ENCODE data around the gene CDC14B.

The CDC14B gene

GRCh38 chr9:96554801-96555566 is 64.7 kb downstream of the CDC14B start:
- no peak for DNase-seq

GRCh38 chr9:96554326-96554725 is 65.3 kb downstream of the CDC14B start:
- H3K4me1 ChIP-seq (ENCODE audit: low read length), result no peaks in the 10 kb centered on the region
- no peak overlapping the region for H3K4me3 ChIP-seq (ENCODE audit: low read length)

More at GRCh38 chr9:96554801-96555566, 64.7 kb downstream of the CDC14B start:
- no peaks in the 10 kb centered on the region for H3K79me2 ChIP-seq (ENCODE audit: low read length)
- H3K9me3 ChIP-seq (replicated peaks; ENCODE audit: insufficient read depth, low read length), result no peaks in the 10 kb centered on the region
- no peak overlapping the region for H3K9ac ChIP-seq (ENCODE audit: low read length)
- H3K4me1 ChIP-seq (ENCODE audit: low read length), result no peaks in the 10 kb centered on the region
- H3K27ac ChIP-seq (ENCODE audit: low read length), result no peak overlapping the region
- H3K27me3 ChIP-seq (replicated peaks; ENCODE audit: insufficient read depth, low read length), result no peaks in the 10 kb centered on the region
- no peaks in the 10 kb centered on the region for H4K20me1 ChIP-seq (ENCODE audit: insufficient read depth, low read length)
- H3K4me3 ChIP-seq (ENCODE audit: low read length), result no peak overlapping the region
- H3K36me3 ChIP-seq (replicated peaks; ENCODE audit: insufficient read depth, low read length), result no peaks in the 10 kb centered on the region
- H3F3A ChIP-seq (ENCODE audit: insufficient read depth, low read length), result no peaks in the 10 kb centered on the region
- H2AFZ ChIP-seq (ENCODE audit: low read length), result no peak overlapping the region
- no peak overlapping the region for H3K4me2 ChIP-seq (ENCODE audit: low read depth, low read length)
- H3K9me2 ChIP-seq (replicated peaks; ENCODE audit: insufficient read depth, low read length), result no peaks in the 10 kb centered on the region
- no peak for TF ChIP-seq EZH2 (optimal IDR thresholded peaks at IDR 0.05; ENCODE audit: low read depth, low read length)
- TF ChIP-seq, protein P1, sequence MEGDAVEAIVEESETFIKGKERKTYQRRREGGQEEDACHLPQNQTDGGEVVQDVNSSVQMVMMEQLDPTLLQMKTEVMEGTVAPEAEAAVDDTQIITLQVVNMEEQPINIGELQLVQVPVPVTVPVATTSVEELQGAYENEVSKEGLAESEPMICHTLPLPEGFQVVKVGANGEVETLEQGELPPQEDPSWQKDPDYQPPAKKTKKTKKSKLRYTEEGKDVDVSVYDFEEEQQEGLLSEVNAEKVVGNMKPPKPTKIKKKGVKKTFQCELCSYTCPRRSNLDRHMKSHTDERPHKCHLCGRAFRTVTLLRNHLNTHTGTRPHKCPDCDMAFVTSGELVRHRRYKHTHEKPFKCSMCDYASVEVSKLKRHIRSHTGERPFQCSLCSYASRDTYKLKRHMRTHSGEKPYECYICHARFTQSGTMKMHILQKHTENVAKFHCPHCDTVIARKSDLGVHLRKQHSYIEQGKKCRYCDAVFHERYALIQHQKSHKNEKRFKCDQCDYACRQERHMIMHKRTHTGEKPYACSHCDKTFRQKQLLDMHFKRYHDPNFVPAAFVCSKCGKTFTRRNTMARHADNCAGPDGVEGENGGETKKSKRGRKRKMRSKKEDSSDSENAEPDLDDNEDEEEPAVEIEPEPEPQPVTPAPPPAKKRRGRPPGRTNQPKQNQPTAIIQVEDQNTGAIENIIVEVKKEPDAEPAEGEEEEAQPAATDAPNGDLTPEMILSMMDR (IDR thresholded peaks at IDR 0.05; ENCODE audit: low read length), result no peak
- TF ChIP-seq EZH2phosphoT487 (IDR thresholded peaks at IDR 0.05; ENCODE audit: low read length), result no peak

GRCh38 chr9:96553070-96553469 is 66.6 kb downstream of the CDC14B start:
- Histone ChIP-seq H3K4me1 (ENCODE audit: low read length) (no peaks in the 10 kb centered on the region), H3F3A (ENCODE audit: insufficient read depth, low read length) (no peaks in the 10 kb centered on the region), H3K9ac (ENCODE audit: low read length) (no peak overlapping the region), H3K9me3 (replicated peaks; ENCODE audit: insufficient read depth, low read length) (no peaks in the 10 kb centered on the region), H3K9me2 (replicated peaks; ENCODE audit: insufficient read depth, low read length) (no peaks in the 10 kb centered on the region), H3K36me3 (replicated peaks; ENCODE audit: insufficient read depth, low read length) (no peaks in the 10 kb centered on the region), H2AFZ (ENCODE audit: low read length) (no peak overlapping the region), H3K79me2 (ENCODE audit: low read length) (no peaks in the 10 kb centered on the region), H3K4me2 (ENCODE audit: low read depth, low read length) (no peak overlapping the region), H3K27me3 (replicated peaks; ENCODE audit: insufficient read depth, low read length) (no peaks in the 10 kb centered on the region), H3K4me3 (ENCODE audit: low read length) (no peak overlapping the region), H4K20me1 (ENCODE audit: insufficient read depth, low read length) (no peaks in the 10 kb centered on the region), H3K27ac (ENCODE audit: low read length) (no peak overlapping the region)
- DNase-seq, result no peak
- TF ChIP-seq EZH2 (optimal IDR thresholded peaks at IDR 0.05; ENCODE audit: low read depth, low read length) (no peak), EZH2phosphoT487 (IDR thresholded peaks at IDR 0.05; ENCODE audit: low read length) (no peak)
- TF ChIP-seq, protein P1 (IDR thresholded peaks at IDR 0.05; ENCODE audit: low read length), result no peak

More at GRCh38 chr9:96554326-96554725, 65.3 kb downstream of the CDC14B start:
- TF ChIP-seq EZH2 (optimal IDR thresholded peaks at IDR 0.05; ENCODE audit: low read depth, low read length) (no peak), EZH2phosphoT487 (IDR thresholded peaks at IDR 0.05; ENCODE audit: low read length) (no peak)
- TF ChIP-seq, protein P1 (IDR thresholded peaks at IDR 0.05; ENCODE audit: low read length), result no peak
- H3K36me3 ChIP-seq (replicated peaks; ENCODE audit: insufficient read depth, low read length), result no peaks in the 10 kb centered on the region
- H3F3A ChIP-seq (ENCODE audit: insufficient read depth, low read length), result no peaks in the 10 kb centered on the region
- DNase-seq, result no peak
- H4K20me1 ChIP-seq (ENCODE audit: insufficient read depth, low read length), result no peaks in the 10 kb centered on the region
- no peak overlapping the region for H3K27ac ChIP-seq (ENCODE audit: low read length)
- H3K4me2 ChIP-seq (ENCODE audit: low read depth, low read length), result no peak overlapping the region
- no peak overlapping the region for H3K9ac ChIP-seq (ENCODE audit: low read length)
- no peaks in the 10 kb centered on the region for H3K9me2 ChIP-seq (replicated peaks; ENCODE audit: insufficient read depth, low read length)
- no peaks in the 10 kb centered on the region for H3K27me3 ChIP-seq (replicated peaks; ENCODE audit: insufficient read depth, low read length)
- no peaks in the 10 kb centered on the region for H3K79me2 ChIP-seq (ENCODE audit: low read length)
- no peaks in the 10 kb centered on the region for H3K9me3 ChIP-seq (replicated peaks; ENCODE audit: insufficient read depth, low read length)
- H2AFZ ChIP-seq (ENCODE audit: low read length), result no peak overlapping the region

All from MM.1S (cell line).